Suppressor macrophage (primary cell): Measurements from ENCODE around the gene ADGRA1.

Experiments used
- DNase-seq, 4 experiments: peaks; one replicate each; pipeline ENCODE4 v3.0.0-alpha.2; 2020 to 2022

ADGRA1 gene

DNA sequence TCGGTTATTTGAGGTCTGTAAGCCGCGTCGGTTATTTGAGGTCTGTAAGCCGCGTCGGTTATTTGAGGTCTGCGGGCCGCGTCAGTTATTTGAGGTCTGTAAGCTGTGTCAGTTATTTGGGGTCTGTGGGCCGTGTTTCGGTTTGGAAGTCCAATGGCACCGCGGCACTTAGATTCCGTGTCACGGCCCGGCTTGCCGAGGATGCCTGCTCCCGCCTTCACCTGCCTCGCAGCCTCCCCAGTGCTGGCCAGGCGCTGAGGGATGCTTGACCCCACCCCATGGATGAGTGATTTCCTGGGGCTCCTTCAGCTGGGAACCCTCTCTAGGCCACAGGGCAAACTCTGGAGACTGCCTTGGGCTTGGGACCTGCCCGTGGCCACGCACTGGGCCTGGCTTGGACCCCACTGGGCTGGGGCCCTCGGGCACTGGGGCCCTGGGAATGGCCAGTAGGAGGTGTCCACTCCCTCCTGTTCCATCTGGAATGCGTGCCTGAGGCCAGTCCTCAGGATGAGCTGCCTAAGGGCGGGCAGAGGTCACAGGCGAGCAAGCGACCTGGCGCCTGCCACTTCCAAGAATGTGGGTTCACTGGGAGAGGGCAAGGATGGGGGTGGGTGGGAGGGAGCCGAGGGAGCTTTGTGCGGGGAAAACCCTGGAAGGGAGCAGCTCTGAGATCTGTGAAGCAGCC is 25.6 kb downstream of the ADGRA1 start:
- no peak for DNase-seq

DNA sequence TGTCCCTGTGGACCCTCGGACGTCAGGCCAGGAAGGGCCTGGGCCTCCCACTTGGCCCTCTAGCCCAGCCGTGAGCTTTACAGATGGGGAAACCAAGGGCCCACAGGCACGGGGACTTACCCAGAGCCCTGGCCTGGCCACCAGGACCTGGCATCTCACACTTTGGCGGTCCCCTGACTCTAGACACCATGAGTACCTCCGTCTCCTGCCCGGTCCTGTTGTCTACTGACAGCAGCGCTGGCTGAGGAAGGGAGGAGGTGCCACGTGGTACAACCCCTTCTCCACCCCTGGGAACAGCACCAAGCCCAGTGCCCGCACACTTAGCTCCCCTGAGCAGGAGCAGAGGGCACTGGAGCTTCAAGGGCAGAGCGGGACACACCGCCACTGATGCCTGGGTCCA is 26.1 kb downstream of the ADGRA1 start:
- DNase-seq: no peak

DNA sequence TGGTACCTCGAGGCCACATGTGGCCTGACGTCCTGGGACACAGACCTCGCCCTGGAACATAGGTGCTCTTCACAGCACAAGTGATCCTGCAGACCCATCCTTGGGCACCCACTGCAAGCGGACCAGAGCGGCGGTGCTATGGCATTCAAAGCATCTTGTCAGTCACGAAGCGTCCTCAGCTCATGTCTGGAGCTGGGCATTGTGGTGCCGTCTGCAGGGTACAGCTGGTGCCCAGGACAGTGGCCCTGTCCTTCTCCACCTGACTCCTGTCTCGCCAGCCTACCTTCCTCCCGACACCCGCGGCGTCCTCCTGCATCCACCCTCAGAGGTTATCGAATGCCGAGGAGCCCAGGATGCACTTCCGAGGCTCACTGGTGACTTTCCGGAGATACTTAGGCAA is 26.5 kb downstream of the ADGRA1 start:
- no peak for DNase-seq

DNA sequence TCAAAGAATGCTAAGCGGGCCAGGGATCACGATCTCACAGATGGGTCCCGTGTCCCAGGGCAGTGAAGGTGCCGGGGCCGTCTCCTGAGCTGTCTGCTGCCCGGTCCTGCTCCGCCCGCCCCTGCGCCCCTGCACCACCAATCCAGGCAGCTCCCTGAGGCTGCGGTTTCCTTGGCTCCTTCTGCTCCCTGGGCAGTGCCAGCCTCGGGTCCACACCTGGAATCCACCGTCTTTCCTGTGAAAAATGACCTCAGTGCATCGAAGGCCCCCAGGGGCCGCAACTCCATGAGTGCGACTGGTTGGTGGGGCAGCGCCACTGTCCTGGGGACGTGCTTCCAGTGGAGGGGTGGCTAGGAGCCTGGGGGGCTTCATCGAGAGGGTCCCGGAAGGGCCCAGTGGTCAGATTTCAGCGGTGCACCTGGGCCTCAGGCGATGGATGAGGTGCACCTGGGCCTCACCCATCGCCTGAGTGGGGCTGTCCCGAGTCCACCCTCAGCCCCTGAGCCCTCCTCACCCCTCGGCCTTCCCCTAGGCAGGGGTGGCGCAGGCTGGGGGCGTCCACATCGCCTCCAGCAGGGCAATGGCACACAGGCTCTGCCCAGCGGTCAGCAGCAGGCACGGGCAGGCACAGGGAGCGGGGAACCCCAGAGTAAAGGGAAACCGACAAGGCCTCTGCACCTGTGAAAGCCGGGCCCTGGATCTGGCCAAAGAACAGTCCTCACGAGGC is 27.2 kb downstream of the ADGRA1 start:
- DNase-seq: no peak

DNA sequence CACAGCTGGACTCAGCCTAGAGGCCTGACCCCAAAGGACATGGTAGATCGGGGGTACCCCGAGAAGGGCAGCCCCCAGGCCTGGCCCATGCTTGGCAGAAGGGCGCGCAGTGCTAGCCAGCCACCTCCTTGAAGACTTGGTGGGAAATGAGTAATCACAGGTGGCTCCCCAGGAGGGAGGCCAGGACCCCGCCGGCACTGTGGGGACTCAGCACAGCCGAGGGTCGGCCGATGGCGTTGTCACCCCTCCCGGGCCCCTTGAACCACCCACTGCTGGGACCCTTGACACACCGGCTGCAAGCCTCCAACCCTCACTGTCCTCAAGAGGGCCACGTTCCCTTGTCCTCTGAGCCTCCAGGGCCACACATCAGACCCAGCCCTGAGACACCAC is 27.7 kb downstream of the ADGRA1 start:
- DNase-seq: no peak

DNA sequence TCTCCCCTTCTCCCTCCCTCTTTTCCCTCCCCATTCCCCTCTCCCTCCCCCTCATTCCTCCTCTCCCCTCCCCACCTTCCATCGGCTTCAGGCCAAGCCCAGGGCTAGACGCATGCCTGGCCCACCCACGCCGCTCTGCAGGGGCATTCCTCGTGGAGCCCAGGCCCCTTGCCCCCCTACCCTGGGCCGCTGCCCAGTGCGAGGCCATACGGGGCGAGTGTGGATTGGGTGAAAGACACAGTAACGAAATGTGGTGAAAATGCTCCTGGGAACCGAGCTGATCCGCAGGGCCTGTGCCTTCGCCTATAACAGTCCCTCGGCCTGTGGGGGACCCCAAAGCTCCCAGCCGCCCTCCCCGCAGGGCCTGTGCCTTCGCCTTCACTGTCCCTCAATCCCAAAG is 28.3 kb downstream of the ADGRA1 start:
- no peak for DNase-seq

DNA sequence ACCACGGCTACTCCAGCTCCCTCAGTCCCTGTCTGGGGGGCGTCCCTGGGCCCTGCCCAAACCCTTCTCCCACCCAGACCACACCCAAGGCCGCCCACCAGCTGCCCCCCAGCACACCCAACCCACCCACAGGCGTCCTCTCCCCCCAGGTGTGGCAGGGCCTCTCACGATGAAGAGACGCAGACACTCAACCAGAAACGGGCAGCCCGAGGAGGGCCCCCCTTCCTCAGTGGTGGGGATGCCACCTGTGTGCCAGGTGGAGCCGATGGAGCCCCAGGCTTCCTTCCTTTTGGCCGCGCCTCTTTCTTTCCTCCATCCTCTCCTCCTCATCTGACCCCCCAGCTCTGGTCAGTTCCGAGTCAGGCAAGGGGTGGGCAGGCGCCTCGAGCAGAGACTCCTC is 28.7 kb downstream of the ADGRA1 start:
- DNase-seq: no peak

DNA sequence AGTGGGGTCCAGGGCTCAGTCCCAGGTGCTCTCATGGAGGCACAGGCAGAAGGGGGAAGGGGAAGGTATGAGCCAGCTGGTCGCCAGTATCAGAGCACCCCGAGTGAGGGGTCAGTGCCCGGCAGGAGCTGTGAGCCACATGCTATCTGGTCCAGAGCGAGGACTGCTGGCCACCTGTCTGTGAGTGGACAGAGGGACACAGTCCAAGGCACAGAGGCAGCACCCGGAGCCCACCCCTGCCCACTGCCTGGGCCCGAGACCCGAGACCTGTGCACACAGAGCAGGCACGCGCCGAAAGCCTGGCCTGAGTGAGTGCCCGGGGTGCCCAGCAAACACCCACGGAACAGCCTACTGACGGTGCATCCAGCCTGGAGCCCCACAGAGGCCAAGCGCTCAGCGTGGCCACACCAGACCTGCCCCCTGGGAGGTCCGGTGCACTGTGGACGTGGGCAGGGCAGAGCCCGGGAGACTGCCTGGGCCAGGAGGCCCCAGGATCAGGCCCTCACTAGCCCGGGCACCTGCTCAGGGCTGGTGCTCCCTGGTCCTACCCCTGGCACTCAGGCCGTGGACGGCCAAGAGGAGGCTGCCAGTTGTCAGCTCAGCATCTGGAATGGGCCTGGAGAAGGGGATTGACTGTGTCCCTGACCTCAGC is 29.4 kb downstream of the ADGRA1 start:
- no peak for DNase-seq

DNA sequence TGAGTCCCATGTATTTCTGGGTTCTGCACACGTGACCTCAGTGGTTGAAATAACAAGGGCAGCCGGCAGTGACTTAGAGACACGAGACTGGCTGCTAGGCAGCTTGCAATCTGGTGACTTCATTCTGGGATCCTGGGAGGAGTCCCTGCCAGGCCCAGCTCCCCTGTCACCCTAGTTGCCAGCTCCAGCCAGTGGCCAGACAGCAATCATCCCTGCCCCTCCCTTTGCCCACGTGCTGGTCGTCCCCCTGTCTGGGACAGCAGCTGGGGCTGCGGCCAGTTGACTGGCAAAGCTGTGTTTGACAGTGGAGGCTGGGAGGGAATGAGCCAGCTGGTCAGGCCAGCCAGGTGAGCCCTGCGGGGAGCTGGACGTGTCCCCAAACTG is 30.0 kb downstream of the ADGRA1 start:
- no peak for DNase-seq

DNA sequence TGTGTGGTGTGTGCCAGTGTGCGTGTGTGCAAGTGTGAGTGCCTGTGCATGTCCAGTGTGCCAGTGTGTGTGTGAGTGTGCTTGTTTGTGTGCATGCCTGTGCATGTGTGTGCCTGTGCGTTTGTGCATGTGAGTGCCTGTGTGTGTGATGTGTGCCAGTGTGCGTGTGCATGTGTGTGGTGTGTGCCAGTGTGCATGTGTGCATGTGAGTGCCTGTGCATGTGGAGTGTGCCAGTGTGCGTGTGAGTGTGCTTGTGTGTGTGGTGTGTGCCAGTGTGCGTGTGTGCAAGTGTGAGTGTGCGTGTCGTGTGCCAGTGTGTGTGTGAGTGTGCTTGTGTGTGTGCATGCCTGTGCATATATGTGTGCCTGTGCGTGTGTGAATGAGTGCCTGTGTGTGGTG is 33.8 kb downstream of the ADGRA1 start:
- no peak for DNase-seq

DNA sequence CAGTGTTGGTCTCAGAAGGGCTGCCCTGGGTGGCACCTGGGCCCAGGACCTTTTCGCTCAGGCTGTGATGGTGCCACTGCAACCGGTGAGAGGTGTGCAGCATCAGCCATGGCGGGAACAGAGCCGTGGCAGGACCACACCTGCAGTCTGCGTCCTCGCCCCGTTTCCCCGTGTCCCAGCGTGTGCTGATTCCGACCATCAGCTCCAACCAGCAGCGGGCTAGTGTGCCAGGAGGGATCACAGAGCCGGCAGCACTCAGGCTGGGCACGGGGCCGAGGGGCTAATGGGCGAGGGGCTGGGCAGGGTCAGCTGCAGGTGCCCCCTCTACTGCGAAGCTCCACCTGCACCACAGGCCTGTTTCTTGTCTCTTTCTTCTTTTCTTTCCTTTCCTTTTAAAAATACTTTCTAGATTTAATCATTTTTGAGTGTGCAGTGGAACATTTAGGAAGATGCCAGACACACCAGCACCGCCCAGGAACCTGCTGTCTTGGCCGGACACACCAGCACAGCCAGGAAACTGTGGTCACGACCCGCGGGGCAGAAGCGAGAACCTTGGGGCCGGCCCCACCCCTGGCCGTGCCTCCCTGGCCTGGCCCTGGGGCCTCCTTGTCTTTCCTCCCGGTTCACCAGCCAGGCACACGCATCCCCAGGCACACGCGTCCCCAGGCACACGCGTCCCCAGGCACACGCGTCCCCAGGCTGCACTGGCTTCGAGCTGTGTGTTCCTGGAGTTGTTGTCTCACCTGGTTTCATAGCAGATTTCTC is 34.6 kb downstream of the ADGRA1 start:
- no peak for DNase-seq

DNA sequence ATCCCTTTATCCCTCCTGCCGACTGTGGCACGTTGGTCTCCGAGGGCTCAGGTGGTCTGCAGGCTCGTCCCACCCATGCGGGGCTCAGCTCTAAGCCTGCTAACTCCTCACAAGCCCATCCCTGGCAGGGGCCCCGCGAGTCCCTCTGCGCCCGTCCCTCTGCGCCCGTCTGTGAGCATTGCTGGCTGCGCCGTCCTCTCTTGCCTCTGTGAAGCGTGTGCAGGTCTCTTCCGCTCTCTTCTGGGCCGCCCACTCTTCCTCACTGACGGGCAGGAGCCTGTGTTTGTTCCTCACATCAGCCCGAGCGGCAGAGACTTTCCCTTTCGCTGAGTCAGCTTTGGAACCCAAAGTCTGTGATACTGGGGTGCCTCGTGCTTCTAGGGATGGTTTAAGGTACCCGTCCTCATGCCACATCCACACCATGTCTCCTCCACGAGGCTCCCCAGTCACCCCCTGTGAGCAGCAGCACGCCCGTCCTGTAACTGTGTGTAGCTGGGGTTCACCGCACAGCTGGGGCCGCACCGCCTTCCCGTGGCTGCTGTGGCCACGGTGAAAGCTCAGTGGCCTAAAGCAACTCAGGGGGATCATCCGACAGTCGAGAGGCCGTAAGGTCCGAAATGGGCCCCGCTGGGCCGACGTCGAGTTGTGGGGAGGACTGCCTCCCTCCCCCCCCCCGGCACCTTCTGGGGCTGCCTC is 35.5 kb downstream of the ADGRA1 start:
- DNase-seq: peak in 3 of 4 experiments; percentile 12 to 44 (median 39)

DNA sequence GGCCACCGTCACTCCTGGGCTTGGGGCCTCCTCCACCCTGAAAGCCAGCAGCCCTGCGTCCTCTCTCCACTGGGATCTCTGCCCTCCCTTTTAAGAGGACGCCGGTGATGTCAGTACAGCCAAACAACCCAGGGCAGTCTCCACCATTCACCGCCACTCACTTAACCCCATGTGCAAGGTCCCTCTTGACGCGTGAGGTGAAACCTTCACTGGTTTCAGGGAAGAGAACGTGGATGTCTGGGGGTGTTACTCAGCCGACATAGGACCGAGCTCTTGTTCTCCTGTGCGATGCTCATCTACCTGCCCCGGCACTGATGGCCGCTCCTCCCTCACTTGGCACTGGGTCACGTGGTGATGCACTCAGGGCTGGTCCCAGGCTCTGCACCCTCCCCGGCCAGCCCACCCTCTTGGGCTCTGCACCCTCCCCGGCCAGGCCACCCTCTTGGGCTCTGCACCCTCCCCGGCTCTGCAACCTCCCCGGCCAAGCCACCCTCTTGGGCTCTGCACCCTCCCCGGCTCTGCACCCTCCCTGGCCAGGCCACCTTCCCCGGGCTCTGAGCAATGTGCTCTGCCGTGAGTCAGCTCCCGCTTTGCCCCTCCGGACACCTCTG is 36.1 kb downstream of the ADGRA1 start:
- no peak for DNase-seq

DNA sequence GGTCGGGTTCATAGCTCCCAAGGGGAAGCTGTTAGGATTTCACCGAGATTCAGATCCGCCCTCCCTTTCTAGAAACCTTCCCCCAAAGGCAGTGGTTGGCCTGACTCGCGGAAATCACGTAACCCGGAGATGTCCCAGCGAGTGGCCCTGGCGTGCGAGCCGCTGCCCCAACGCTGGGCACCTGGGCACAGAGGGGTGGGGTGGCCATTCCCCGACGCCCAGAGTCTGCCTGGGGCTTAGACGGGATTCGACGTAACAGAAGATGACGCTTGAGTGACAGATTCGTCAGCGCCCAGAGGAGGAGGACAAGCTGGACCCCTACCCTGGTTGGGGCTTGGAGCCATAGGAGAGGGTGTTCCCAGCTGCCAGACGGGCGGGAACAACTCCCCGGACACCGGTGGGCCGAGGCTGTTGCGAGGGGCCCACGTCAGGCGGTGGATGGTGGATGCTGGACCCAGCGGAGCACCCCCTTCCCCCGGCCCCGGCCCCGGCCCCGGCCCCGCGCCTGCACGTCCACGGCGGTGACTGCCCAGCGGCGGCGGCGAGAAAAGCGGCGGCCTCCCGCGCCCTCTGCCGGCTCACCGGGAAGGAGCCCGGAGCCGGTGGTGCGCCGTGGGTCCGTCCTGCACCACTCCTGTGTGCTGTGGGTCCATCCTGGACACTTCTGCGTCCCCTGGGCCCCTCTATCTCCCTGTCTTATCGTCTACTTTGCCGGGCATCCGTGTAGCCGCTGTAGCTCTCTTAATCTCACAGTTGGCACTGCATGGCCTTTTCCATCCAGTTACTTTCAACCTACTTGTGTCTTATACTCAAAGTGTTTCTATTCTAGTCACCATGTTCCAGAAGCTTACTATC is 36.9 kb downstream of the ADGRA1 start:
- peak; percentile 43 to 72 (median 59) for DNase-seq

DNA sequence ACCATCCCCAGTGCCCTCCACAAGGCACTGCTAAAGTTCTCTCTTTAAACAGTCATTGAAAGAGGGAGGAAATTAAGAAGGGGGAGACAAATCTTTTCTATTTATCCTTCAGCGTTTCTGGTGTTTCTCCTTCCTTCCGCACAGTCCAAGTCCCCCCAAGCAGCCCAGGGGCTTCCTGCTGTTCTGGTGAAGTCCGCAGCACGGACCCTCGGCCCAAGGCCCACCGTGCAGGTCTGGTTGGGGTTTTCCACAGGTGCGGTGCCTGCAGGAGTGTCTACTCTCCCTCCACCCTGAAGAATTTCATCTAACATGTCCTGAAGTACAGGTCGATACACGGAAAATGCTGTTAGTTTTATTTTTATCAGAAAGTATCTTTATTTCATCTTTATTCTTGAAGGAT is 38.2 kb downstream of the ADGRA1 start:
- DNase-seq: no peak

DNA sequence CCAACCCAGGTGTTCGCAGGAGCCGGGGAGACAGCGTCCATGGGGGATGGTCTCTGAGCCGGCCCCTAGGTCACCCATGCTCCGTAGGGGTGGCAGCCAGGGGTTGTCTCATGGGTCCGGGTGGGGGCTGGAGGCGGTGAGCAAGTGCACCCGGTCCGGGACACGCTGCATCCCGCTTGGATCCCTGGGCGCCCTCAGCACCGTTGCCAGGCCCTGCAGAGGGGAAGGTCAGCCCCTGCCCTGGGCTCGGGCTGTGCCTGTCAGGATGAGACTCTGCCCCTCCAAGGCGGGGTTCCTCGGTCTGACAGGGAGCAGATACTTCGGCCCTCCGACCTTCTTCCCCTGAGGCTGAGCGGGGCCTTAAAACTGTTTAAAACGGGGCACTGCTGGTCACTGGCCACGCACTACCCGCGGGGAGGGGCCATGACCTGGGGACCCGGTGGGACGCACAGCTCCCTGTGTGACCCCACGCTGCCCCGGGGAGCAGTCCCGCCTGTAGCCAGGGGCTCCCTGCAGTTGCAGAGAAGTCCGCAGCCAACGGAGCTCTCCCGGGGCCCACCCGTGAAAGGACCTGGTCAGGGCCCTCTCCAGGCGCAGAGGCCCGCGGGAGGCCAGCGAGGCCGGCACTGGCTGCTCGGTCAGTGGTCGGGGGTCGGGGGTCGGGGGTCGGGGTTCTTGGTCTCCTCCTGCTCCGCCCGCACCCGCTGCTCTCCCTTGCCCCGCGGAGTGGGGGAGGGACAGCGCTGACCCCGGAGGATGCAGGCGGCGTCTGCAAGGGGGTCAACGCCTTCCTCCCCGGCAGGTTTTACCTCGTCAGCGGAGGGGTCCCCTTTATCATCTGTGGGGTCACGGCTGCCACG is 38.9 kb downstream of the ADGRA1 start:
- no peak for DNase-seq

DNA sequence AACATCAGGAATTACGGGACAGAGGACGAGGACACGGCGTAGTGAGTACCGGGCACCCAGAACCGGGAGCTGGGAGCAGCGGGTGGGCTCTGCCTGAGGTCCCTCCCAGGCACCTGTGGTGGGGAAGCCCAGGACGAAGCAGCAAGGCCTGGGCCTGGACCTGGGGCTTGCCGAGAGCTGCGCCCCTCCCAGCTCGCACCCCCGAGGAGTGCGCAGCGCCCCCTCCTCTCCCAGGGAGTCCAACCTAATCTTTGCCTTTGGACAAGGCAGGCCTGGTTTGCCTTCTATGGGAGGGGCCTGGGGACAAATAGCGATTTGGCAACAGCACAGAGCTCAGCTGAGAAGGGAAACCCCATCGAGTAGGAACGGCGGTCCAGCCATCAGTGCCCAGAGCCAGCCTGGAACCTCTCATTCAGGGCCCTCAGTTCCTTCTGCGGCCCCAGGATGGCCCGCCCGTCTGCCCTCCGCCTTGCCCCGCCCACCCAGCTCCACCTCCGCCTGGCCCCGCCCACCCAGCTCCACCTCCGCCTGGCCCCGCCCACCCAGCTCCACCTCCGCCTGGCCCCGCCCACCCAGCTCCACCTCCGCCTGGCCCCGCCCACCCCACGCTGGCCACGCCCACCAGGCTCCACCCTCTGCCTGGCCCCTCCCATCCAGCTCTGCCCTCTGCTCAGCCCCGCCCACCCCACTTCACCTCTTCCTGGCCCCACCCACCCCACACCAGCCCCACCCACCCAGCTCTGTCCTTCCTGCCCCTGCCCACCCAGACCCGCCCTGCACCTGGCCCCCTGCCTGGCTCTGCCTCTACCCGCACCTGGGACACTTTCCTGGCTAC is 39.8 kb downstream of the ADGRA1 start:
- DNase-seq: no peak

DNA sequence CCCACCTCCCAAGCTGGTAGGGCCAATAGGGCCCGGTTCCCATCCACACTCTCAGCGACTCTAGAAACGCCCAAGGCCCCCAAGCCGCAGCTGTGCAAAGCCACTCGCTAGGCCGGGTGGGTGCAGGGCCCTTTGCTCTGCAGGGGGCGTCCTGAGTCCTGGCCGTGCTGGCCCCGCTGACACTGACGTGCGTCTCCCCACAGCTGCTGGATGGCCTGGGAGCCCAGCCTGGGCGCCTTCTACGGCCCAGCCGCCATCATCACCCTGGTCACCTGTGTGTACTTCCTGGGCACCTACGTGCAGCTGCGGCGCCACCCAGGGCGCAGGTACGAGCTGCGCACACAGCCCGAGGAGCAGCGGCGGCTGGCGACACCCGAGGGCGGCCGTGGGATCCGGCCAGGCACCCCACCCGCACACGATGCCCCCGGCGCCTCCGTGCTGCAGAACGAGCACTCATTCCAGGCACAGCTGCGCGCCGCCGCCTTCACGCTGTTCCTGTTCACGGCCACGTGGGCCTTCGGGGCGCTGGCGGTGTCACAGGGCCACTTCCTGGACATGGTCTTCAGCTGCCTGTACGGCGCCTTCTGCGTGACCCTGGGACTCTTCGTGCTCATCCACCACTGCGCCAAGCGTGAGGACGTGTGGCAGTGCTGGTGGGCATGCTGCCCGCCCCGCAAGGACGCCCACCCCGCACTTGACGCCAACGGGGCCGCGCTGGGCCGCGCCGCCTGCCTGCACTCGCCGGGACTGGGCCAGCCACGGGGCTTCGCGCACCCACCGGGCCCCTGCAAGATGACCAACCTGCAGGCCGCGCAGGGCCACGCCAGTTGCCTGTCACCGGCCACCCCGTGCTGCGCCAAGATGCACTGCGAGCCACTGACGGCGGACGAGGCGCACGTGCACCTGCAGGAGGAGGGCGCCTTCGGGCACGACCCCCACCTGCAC is 40.7 kb downstream of the ADGRA1 start:
- no peak for DNase-seq
